Endodermal cell (in vitro differentiated cells): ENCODE measurements around the gene IFNG-AS1. TPM values are rescaled to one million over a fixed set of nuclear protein-coding genes. Genes with fewer than 3 reads are reported as not detected.

Source experiments
- DNase-seq: peaks from one replicate; pipeline ENCODE4 v3.0.0-alpha.2; 2017
- H3K27ac ChIP-seq: 2 replicates; pipeline ENCODE4 v1.5.1; 2013; ENCODE audit warnings: mild to moderate bottlenecking, low read depth, low read length, moderate library complexity
- H3K27me3 ChIP-seq: 2 replicates; pipeline ENCODE4 v1.6.1; 2013; ENCODE audit warnings: mild to moderate bottlenecking, low read length, moderate library complexity; ENCODE audit not compliant: insufficient read depth, control insufficient read depth, poor library complexity, severe bottlenecking
- H3K36me3 ChIP-seq: 2 replicates; pipeline ENCODE4 v1.7.0; 2013; ENCODE audit warnings: mild to moderate bottlenecking, low read length, moderate library complexity; ENCODE audit not compliant: control insufficient read depth, insufficient read depth
- H3K4me1 ChIP-seq: one replicate; pipeline ENCODE4 v1.7.0; 2013; ENCODE audit warnings: low read length; ENCODE audit not compliant: control insufficient read depth, insufficient read depth
- H3K4me3 ChIP-seq: 2 replicates; pipeline ENCODE4 v1.5.1; 2013; ENCODE audit warnings: mild to moderate bottlenecking, low read length, moderate library complexity
- H3K9ac ChIP-seq: 2 replicates; pipeline ENCODE4 v1.6.1; 2013; ENCODE audit warnings: mild to moderate bottlenecking, low read length, moderate library complexity; ENCODE audit not compliant: poor library complexity, severe bottlenecking; ENCODE audit errors: extremely low read depth
- H3K9me3 ChIP-seq: 2 replicates; pipeline ENCODE4 v1.6.1; 2013; ENCODE audit warnings: mild to moderate bottlenecking, low read length, moderate library complexity; ENCODE audit not compliant: control insufficient read depth
- H3K27ac Mint-ChIP-seq: 2 replicates; pipeline ENCODE4 v1.8.0; 2020; ENCODE audit warnings: mixed read lengths
- H3K27me3 Mint-ChIP-seq: 2 replicates; pipeline ENCODE4 v1.8.0; 2021; ENCODE audit warnings: mild to moderate bottlenecking, mixed read lengths; ENCODE audit not compliant: insufficient read depth
- H3K36me3 Mint-ChIP-seq: 2 replicates; pipeline ENCODE4 v1.8.0; 2020; ENCODE audit warnings: low read depth, mixed read lengths
- H3K4me1 Mint-ChIP-seq: 2 replicates; pipeline ENCODE4 v1.8.0; 2020; ENCODE audit warnings: mixed read lengths
- H3K4me3 Mint-ChIP-seq: 2 replicates; pipeline ENCODE4 v1.8.0; 2020; ENCODE audit warnings: mild to moderate bottlenecking, moderate library complexity, mixed read lengths
- H3K9me3 Mint-ChIP-seq: 2 replicates; pipeline ENCODE4 v1.8.0; 2020; ENCODE audit warnings: mild to moderate bottlenecking, mixed read lengths
- WGBS, 2 experiments: methylation state at CpG; one replicate each; pipeline versions ENCODE4 v1.1.5 to v1.1.7; 2013; ENCODE audit warnings: missing lambda C conversion rate in 2 of 2, mixed read lengths in 1 of 2; ENCODE audit not compliant: insufficient coverage in 1 of 2, insufficient read length in 1 of 2; 5-methylcytosine and 5-hydroxymethylcytosine counted together
- total RNA-seq, 2 donors: library from RNA; stranded (reverse); fragmentation: NEBNext Ultra II Directional in 1 of 2; extraction: Animal tissue kit (Norgen Biotek cat#: 25700) in 1 of 2; gene quantifications; 2 replicates in 1 of 2; 3 replicates in 1 of 2; pipeline ENCODE4 v1.2.1, GENCODE V29; 2021
- TF ChIP-seq, protein P1 (sequence below): fragments of 200-600 bp; sonication (generic); conservative IDR thresholded peaks from 2 replicates; pipeline ENCODE4 v1.5.0; 2021; ENCODE audit warnings: antibody characterized with exemption, mild to moderate bottlenecking

IFNG-AS1 gene
- total RNA-seq, 2 donors from 2014 or later, result not detected

DNA sequence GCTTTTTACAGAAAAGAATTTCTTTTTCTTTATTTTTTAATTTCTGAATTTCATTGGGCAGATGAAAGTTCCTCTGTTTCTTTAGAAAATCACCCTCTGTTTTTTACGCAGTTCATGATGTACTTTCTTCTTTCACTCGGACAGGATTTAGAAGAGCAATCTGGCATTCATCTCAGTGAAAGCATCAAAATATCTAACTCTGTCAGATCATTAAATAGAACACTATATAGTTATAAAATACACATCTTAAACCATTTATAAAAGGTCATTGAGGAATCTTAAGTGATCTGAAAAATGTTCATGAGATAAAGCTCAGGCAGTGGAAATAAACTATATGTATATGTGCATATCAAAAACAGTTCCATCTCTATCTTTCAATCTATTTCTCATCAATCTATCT, 3.9 kb downstream of the IFNG-AS1 start:
- no peak overlapping the region for H3K4me3 ChIP-seq
- TF ChIP-seq, protein P1, sequence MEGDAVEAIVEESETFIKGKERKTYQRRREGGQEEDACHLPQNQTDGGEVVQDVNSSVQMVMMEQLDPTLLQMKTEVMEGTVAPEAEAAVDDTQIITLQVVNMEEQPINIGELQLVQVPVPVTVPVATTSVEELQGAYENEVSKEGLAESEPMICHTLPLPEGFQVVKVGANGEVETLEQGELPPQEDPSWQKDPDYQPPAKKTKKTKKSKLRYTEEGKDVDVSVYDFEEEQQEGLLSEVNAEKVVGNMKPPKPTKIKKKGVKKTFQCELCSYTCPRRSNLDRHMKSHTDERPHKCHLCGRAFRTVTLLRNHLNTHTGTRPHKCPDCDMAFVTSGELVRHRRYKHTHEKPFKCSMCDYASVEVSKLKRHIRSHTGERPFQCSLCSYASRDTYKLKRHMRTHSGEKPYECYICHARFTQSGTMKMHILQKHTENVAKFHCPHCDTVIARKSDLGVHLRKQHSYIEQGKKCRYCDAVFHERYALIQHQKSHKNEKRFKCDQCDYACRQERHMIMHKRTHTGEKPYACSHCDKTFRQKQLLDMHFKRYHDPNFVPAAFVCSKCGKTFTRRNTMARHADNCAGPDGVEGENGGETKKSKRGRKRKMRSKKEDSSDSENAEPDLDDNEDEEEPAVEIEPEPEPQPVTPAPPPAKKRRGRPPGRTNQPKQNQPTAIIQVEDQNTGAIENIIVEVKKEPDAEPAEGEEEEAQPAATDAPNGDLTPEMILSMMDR, result no peak
- Mint-ChIP-seq H3K36me3 (no peaks in the 10 kb centered on the region), H3K27ac (no peak overlapping the region), H3K9me3 (no peaks in the 10 kb centered on the region), H3K4me1 (peaks cover 16% of the 10 kb centered on the region), H3K27me3 (no peaks in the 10 kb centered on the region), H3K4me3 (no peak overlapping the region)
- no peaks in the 10 kb centered on the region for H3K27me3 ChIP-seq
- no peak overlapping the region for H3K9ac ChIP-seq
- H3K9me3 ChIP-seq, result no peaks in the 10 kb centered on the region
- no peaks in the 10 kb centered on the region for H3K4me1 ChIP-seq
- no peaks in the 10 kb centered on the region for H3K36me3 ChIP-seq
- no peak for DNase-seq
- WGBS, 2 experiments, result 82 to 100% methylated on average over 1 to 2 of the region's 2 CpGs
- H3K27ac ChIP-seq, result no peak overlapping the region

DNA sequence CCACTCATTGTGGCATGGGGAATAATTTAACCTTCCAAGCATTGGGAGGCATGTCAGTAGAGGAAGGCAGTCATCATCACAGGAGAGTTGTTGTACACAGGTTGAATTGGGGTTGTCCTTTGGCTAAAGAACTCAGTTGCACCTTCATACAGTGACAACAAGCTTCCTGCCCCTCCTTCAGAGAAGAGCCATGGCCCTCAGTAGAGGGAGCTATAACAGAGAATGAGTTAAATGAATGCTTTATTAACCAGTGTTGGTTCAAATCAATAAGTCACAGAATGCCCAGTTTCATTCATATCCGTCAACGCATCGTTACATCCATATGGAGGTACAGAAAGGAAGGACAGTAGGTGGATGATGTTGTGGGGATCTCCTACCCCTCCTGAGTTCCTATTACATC, 4.8 kb downstream of the IFNG-AS1 start:
- no peaks in the 10 kb centered on the region for H3K9me3 Mint-ChIP-seq
- H3K9ac ChIP-seq, result no peak overlapping the region
- TF ChIP-seq, protein P1, result peak; percentile 66
- no peaks in the 10 kb centered on the region for H3K27me3 Mint-ChIP-seq
- no peaks in the 10 kb centered on the region for H3K36me3 ChIP-seq
- peaks cover 7% of the 10 kb centered on the region for H3K4me1 Mint-ChIP-seq
- no peak for DNase-seq
- whole genome bisulfite sequencing, 2 experiments, result no CpG with 5 or more reads among the region's 3 CpGs
- H3K27ac ChIP-seq, result no peak overlapping the region
- H3K4me1 ChIP-seq, result no peaks in the 10 kb centered on the region
- H3K27me3 ChIP-seq, result no peaks in the 10 kb centered on the region
- H3K9me3 ChIP-seq, result no peaks in the 10 kb centered on the region
- no peak overlapping the region for H3K4me3 ChIP-seq
- H3K27ac Mint-ChIP-seq, result no peak overlapping the region
- H3K4me3 Mint-ChIP-seq, result no peak overlapping the region
- no peaks in the 10 kb centered on the region for H3K36me3 Mint-ChIP-seq

DNA sequence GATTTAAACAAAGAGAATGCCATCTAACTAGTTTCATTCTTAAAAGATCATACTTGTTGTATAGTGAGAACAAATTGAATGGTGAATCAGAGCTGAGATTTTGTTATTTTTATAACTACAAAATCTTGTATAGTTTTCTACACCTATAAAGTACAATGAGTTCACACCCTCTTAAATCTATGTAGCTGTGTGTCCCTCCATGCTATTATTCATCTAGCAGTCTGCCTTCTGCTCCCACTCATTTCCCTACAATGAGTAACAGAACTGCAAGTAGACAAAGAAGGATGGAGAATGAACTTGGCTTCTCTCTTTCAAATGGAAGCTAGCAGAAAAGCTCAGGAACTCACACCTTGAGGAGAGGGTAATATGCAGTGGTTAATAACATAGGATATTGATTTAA, 7.1 kb downstream of the IFNG-AS1 start:
- H3K27me3 Mint-ChIP-seq, result no peaks in the 10 kb centered on the region
- H3K27ac ChIP-seq, result no peak overlapping the region
- H3K9ac ChIP-seq, result no peak overlapping the region
- H3K9me3 ChIP-seq, result no peaks in the 10 kb centered on the region
- H3K4me3 Mint-ChIP-seq, result no peak overlapping the region
- H3K4me1 Mint-ChIP-seq, result no peaks in the 10 kb centered on the region
- H3K27me3 ChIP-seq, result no peaks in the 10 kb centered on the region
- TF ChIP-seq, protein P1, result no peak
- H3K36me3 ChIP-seq, result no peaks in the 10 kb centered on the region
- H3K9me3 Mint-ChIP-seq, result no peaks in the 10 kb centered on the region
- no peaks in the 10 kb centered on the region for H3K36me3 Mint-ChIP-seq
- no peaks in the 10 kb centered on the region for H3K4me1 ChIP-seq
- no peak overlapping the region for H3K4me3 ChIP-seq
- H3K27ac Mint-ChIP-seq, result no peak overlapping the region
- DNase-seq, result no peak
